ENCODE measurements around the gene KRT79. TPM values are rescaled to one million over a fixed set of nuclear protein-coding genes. Genes with fewer than 3 reads are reported as not detected.

Gene KRT79
- total and polyA plus RNA-seq, 3 donors from 2014 or later = 0.19 to 0.24 TPM; not detected in 1

- TF ChIP-seq CTCF (IDR thresholded peaks at IDR 0.05) (no peak), POLR2A (IDR thresholded peaks at IDR 0.05) (no peak)
- no peak for DNase-seq
- H3K9me3 ChIP-seq = no peaks in the 10 kb centered on the region
- no peaks in the 10 kb centered on the region for H3K27me3 ChIP-seq
- H3K36me3 ChIP-seq (ENCODE audit: low read depth, missing control alignments) = no peaks in the 10 kb centered on the region
- 83 to 89% methylated on average over 6 to 11 of the region's 12 CpGs for WGBS, 2 donors
- intact Hi-C loops (cut with DNase I; ENCODE audit: low total_unique reads) = no loop called here
- no peak overlapping the region for H3K4me3 ChIP-seq
- no peaks in the 10 kb centered on the region for H3K4me1 ChIP-seq
- no peak overlapping the region for H3K27ac ChIP-seq
Observed at GRCh38 chr12:52847335-52848102, 13.4 kb upstream of the KRT79 start.

GRCh38 chr12:52846356-52846970 lies 12.4 kb upstream of the KRT79 start:
- H3K4me1 ChIP-seq = no peaks in the 10 kb centered on the region
- no peak overlapping the region for H3K4me3 ChIP-seq
- TF ChIP-seq CTCF (IDR thresholded peaks at IDR 0.05) = no peak
- TF ChIP-seq POLR2A (IDR thresholded peaks at IDR 0.05) = no peak
- intact Hi-C loops (cut with DNase I; ENCODE audit: low total_unique reads) = no loop called here
- H3K27ac ChIP-seq = no peak overlapping the region
- WGBS, 2 donors = 88 to 89% methylated on average over 8 of the region's 8 CpGs
- no peaks in the 10 kb centered on the region for H3K9me3 ChIP-seq
- no peaks in the 10 kb centered on the region for H3K36me3 ChIP-seq (ENCODE audit: low read depth, missing control alignments)
- no peaks in the 10 kb centered on the region for H3K27me3 ChIP-seq
- DNase-seq = no peak

- intact Hi-C loops (cut with DNase I; ENCODE audit: low total_unique reads) = no loop called here
- Histone ChIP-seq H3K27me3 (no peaks in the 10 kb centered on the region), H3K36me3 (ENCODE audit: low read depth, missing control alignments) (no peaks in the 10 kb centered on the region), H3K4me3 (no peak overlapping the region), H3K4me1 (no peaks in the 10 kb centered on the region), H3K9me3 (no peaks in the 10 kb centered on the region), H3K27ac (no peak overlapping the region)
- WGBS, 2 donors = 91 to 94% methylated on average over 1 of the region's 1 CpG
- DNase-seq = no peak
- TF ChIP-seq CTCF (IDR thresholded peaks at IDR 0.05) = no peak
- no peak for TF ChIP-seq POLR2A (IDR thresholded peaks at IDR 0.05)
Observed at GRCh38 chr12:52845946-52846345, 11.8 kb upstream of the KRT79 start.

- no peak overlapping the region for H3K4me3 ChIP-seq
- no peaks in the 10 kb centered on the region for H3K9me3 ChIP-seq
- DNase-seq = no peak
- no peaks in the 10 kb centered on the region for H3K36me3 ChIP-seq (ENCODE audit: low read depth, missing control alignments)
- 89 to 98% methylated on average over 7 to 11 of the region's 11 CpGs for WGBS, 2 donors
- H3K27ac ChIP-seq = no peak overlapping the region
- H3K4me1 ChIP-seq = no peaks in the 10 kb centered on the region
- TF ChIP-seq CTCF (IDR thresholded peaks at IDR 0.05) = no peak
- no peak for TF ChIP-seq POLR2A (IDR thresholded peaks at IDR 0.05)
- H3K27me3 ChIP-seq = no peaks in the 10 kb centered on the region
- intact Hi-C loops (cut with DNase I; ENCODE audit: low total_unique reads) = no loop called here
Observed at GRCh38 chr12:52844386-52844785, 10.3 kb upstream of the KRT79 start.

Measured in testis (tissue), 3 donors.